Suppressor macrophage treated with lipopolysaccharide for 4 hours (primary cell): ENCODE results near the gene SERPINH1.

ENCODE experiments used
- DNase-seq: peaks from one replicate; pipeline ENCODE4 v3.0.0-alpha.2; 2020

The SERPINH1 gene

GRCh38 chr11:75602951-75603350 is 40.9 kb downstream of the SERPINH1 start:
- no peak for DNase-seq

GRCh38 chr11:75603791-75604736 is 42.0 kb downstream of the SERPINH1 start:
- peak; percentile 34 for DNase-seq

GRCh38 chr11:75606099-75606498 is 44.0 kb downstream of the SERPINH1 start:
- no peak for DNase-seq

- no peak for DNase-seq
Observed at GRCh38 chr11:75611823-75612222, 49.8 kb downstream of the SERPINH1 start.

GRCh38 chr11:75615751-75616150 is 53.7 kb downstream of the SERPINH1 start:
- no peak for DNase-seq

DNA sequence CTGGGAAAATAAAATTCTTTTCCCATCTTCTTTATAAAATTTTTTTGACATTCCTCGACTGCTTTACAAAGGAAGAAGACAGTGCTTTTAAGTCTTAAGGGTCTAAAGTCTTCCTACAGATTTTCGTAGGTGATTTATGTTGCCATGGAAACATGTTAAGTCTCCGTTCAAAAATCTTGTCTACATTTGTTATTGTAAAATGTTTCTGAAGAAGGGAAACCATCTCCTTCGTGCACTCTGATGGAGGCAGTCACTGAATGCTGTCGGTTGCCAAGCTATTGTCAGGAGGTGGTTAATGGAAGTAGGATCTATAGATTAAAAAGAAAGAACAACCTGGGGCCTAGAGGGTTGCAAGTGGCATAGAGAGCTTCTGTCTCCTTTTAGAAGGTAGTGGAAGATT is 54.2 kb downstream of the SERPINH1 start:
- DNase-seq: no peak
